ENCODE data around the gene NFE2L3.
"Not testable (repeated sequence)": the region's sequence is repeated elsewhere in the genome, so short reads cannot be mapped to it uniquely, and the experiment has no call there.

The NFE2L3 gene

DNA sequence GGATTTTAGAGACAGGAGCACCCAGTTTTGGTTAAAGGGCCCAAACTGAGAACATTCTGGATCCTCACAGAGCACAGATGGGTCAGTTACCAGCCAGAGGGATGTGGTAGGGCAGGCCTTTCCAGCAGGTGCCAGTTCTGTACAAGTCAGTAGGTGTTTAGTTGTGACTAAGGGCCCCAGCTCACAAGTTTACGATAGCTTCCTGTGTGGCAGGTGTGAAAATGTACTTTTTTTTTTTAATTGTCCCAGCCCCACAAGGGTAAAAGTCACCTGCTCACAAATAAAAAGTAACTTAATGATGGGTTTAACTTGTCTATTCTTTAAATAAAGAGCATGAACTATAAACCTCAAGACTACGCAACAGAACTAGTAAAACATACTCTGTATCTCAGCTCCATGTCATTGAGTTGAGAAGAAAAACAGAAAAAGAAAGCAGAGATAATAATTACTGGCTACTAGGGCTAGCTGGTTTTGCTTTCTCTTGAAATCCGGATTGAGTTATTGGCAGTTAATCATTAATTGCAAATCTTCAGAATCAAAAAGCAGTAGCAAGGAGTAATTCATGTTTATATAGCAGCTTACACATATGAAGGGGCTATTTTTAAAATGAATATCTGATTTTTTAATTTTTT is 15.4 kb downstream of the NFE2L3 start:
- DNase-seq (ENCODE audit: low read depth, low spot score), result no peak

DNA sequence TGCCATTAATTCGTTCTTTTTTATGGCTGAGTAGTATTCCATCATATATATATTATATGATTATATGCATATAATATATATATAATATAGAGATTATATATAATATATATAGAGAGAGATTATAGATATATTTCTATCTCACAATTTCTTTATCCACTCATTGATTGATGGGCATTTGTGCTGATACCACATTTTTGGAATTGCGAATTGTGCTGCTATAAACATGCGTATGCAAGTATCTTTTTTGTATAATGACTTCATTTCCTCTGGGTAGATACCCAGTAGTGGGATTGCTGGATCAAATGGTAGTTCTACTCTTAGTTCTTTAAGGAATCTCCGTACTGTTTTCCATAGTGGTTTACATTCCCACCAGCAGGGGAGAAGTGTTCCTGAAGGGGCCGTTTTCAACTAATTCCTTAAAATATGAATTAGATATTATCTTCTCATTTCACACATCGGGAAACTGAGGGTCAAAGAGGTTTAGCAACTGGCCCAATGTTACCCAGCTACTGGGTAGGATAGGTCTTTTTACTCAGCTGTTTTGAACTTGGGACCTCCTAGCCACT is 16.5 kb downstream of the NFE2L3 start:
- no peak for DNase-seq (ENCODE audit: low read depth, low spot score)

DNA sequence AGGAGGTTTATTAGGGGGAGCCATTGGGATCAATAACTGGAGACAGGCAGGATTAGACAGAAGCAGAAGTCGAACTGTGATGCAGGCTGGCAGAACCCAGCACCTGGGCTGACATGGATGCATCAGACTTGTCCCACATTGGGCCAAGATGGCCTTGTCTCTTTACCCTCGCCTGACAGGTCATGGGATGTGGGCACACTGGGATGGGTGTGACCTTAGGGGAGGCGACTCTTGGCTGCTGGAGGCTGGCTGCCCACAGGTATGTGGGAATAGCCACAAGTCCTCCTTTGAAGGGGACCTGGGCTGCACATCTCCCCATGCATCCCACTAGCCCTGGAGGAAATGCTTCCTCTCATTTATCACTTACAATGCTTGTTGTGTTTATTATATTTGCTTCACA is 17.3 kb downstream of the NFE2L3 start:
- DNase-seq (ENCODE audit: low read depth, low spot score), result no peak

DNA sequence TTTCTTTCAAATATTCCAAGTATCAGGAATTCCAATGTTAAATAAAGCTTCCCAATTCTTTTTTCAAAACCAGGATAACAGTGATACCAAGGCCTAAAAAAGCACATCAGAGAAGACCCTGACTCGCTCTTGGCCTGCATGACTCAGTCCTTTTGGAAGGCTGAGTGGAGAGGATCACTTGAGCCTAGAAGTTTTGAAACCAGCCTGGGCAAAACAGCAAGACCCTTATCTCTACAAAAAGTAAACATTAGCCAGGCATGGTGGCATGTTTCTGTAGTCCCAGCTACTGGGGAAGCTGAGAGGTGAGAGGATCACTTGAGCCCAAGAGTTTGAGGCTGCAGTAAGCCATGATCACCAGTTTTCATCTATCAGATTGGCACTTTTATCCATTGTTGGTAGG is 18.7 kb downstream of the NFE2L3 start:
- no peak for DNase-seq (ENCODE audit: low read depth, low spot score)

DNA sequence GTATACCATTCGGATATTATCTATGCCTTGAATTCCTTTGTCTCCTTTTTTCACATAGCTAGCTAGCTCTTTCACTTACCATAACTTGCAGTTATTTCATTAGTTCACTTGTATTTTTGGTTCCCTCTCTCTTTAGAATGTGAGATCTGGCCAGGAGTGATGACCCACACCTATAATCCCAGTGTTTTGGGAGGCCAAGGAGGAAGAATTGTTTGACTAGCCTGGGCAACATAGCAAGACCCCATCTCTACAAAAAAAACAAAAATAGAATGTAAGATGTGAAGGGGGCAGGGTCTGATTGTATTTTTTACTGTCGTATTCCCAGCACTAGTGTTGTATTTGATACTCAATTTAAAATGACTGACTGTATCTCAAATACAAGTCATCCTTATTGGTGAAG is 19.6 kb downstream of the NFE2L3 start:
- no peak for DNase-seq (ENCODE audit: low read depth, low spot score)

DNA sequence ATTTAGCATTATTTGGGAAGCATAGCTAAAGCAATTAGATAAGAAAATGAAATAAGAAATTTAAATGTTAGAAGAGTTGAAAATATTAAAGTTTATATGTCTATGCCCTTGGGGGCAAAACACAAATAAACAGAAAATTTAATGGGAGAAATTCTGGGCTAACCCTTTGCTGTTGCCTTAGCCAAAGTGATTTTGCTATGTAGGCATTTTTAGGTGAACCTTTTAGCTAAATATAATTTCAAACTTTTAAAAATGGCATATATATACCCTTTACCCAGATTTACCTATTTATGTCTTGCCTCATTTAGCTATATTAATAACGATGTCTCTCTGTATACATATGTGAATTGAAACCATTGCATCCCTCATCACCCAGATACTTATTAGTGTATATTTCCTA is 20.1 kb downstream of the NFE2L3 start:
- no peak for DNase-seq (ENCODE audit: low read depth, low spot score)

DNA sequence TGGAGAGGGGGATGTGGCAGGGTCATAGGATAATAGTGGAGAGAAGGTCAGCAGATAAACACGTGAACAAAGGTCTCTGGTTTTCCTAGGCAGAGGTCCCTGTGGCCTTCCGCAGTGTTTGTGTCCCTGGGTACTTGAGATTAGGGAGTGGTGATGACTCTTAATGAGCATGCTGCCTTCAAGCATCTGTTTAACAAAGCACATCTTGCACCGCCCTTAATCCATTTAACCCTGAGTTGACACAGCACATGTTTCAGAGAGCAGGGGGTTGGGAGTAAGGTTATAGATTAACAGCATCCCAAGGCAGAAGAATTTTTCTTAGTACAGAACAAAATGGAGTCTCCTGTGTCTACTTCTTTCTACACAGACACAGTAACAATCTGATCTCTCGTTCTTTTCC is 23.9 kb downstream of the NFE2L3 start:
- DNase-seq (ENCODE audit: low read depth, low spot score), result not testable (repeated sequence)

DNA sequence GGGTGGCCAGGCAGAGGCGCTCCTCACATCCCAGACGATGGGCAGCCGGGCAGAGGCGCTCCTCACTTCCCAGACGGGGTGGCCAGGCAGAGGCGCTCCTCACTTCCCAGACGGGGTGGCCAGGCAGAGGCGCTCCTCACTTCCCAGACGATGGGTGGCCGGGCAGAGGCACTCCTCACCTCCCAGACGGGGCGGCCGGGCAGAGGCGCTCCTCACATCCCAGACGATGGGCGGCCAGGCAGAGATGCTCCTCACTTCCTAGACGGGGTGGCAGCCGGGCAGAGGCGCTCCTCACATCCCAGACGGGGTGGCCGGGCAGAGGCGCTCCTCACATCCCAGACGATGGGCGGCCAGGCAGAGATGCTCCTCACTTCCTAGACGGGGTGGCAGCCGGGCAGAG is 24.7 kb downstream of the NFE2L3 start:
- not testable (repeated sequence) for DNase-seq (ENCODE audit: low read depth, low spot score)

DNA sequence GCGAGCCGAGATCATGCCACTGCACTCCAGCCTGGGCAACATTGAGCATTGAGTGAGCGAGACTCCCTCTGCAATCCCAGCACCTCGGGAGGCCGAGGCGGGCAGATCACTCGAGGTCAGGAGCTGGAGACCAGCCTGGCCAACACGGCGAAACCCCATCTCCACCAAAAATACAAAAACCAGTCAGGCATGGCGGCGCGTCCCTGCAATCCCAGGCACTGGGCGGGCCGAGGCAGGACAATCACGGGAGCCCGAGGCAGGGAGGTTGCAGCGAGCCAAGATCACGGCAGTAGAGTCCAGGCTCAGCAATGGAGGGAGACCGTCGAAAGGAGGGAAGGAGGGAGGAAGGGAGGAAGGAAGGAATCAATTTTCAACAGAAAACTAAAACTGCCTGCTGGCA is 25.3 kb downstream of the NFE2L3 start:
- DNase-seq (ENCODE audit: low read depth, low spot score), result not testable (repeated sequence)

DNA sequence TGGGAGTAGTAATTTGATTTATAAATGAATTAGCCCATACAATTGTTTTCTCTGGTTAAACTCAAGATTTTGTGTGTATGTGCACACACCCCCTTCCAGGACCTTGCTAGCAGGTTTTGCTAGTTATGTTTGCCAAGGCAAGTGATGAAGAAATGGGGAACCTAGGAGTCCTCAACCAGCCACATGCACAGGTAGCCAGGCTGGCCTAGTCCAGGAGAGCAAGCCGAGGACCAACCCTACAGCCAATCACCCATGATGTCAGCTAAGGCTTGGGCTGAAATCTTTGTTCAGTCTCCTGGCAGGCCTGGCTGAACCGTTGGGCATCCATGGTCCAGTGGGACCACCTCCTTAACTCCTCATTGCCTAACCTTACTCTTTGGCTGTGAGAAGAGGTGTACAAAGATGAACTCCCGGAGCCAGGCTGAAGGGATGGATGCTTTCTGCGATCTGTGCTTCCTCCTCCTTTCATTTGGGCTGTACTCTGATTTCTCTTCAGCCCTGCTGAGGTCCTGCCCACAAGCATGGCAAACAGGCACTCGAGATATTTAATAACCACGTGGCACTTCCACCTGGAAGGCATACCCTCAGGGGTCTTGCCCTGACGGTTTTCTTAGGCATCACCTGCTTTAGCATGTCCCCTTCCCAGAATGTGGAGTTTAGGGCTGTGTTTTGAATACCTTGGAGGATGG is 26.4 kb downstream of the NFE2L3 start:
- DNase-seq (ENCODE audit: low read depth, low spot score), result no peak

DNA sequence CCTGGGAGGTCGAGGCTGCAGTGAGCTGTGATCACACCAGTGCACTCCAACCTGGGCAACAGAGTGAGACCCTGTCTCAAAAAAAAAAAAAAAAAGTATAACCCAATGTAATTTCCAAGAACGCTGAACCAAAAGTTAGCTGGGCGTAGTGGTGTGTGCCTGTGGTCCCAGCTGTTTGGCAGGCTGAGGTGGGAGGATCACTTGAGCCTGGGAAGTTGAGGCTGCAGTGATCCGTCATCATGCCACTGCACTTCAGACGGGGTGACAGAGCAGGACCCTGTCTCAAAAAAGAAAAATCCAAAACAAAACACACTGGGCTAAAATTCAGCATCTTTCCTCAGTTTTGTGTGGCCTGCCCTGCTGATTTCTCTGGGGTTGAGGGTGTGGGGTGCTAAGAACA is 27.4 kb downstream of the NFE2L3 start:
- DNase-seq (ENCODE audit: low read depth, low spot score), result no peak

DNA sequence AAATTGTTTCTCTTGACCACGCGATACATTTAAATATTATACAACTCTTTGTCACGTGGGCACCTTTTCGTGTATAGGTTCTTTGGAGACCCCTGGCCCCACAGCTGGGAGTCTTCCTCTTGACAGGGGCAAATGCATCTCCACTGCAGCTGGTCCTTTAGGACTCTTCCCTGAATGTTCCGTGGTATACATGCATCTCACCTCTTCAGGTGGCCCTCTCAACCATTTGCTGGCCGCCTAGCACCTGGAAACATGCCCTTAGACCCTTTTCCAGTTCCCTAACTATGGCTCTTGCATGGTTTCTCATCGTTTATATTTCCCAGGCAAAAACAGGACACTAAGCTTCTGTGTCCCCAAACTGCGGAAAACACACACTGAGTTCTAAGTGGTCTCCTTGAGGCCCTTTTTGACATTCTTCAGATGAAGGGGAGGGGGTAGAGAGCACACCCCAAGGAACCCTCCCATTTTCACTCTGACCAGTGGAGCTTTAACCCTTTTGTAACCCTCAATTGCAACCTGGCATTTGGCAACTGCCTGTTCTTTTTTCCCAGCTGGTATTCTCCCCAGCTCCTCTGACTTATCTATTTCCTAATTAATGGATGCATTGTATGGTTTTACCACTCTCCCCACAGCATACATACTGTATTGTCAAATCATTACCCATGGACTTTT is 28.0 kb downstream of the NFE2L3 start:
- DNase-seq (ENCODE audit: low read depth, low spot score), result no peak

DNA sequence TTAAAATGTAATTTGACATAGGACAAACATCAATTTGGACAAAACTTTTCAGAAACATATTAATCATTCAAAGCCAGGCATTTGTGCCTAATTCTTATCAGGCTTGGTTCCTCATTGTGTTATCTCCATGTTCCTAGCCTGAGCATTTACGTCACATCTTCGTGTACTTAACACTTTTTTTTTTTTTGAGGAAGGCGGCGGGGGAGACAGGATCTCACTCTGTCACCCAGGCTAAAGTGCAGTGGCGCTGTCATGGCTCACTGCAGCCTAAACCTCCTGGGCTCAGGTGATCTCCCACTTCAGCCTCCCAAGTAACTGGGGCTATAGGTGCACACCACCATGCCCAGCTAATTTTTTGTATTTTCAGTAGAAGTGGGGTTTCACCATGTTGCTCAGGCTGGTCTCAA is 28.8 kb downstream of the NFE2L3 start:
- no peak for DNase-seq (ENCODE audit: low read depth, low spot score)

DNA sequence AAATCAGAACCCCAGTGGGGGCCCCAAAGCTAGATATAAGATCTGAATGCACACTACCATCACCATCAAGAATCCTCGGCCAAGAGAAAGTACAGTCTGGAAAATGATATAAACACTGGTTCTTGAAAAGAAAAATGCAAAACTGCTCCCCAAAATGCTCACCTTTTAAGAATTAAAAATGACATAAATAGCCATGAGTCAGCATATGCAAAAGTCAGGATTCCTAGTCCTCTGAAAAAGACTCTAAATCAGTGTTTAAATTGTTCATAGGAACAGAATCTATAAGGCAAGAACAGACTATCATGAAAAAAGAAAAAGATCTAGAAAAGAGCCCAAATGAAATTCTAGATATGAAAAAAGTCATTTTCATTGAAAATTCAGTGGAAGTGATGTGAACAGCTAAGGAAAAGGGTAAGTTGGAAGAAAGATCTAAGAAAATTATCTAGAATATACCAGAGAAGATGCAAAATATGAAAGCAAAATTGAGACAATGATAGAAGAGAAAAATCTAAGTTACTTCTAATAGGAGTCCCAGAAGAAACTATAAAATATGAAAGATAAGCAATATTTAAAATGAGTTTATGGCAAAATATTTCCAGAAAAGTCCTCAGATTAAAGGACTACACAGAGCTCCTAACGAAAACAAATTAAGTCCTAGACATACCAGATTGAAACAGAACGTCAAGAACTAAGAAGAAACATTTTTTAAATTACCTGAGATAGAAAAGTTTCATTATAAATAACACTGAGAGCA is 29.7 kb downstream of the NFE2L3 start:
- no peak for DNase-seq (ENCODE audit: low read depth, low spot score)

DNA sequence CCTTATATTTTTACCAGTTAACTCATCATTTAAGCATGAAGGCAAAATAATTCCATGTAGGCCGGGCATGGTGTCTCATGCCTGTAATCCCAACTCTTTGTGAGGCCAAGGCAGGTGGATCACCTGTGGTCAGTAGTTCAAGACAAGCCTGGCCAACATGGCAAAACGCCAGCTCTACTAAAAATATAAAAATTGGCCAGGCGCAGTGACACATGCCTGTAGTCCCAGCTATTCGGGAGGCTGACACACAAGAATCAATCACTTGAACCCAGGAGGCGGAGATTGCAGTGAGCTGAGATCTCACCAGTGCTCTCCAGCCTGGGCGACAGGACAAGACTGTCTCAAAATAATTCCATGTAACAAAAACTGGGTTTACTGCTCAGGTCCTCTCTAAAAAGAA is 30.3 kb downstream of the NFE2L3 start:
- DNase-seq (ENCODE audit: low read depth, low spot score), result no peak

DNA sequence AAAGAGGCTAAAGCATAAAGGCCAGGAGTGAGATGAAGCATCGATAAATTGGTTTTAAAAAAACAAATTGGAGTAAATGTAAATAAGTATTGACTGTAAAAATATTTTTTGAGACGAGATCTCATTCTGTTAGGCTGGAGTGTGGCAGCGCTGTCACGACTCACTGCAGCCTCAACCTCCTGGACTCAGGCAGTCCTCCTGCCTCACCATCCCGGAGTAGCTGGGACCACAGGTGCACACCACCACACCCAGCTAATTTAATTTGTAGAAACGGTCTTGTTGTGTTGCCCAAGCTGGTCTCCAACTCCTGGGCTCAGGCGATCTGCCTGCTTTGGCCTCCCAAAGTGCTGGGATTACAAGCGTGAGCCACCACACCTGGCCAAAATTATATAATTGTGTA is 30.7 kb downstream of the NFE2L3 start:
- peak; percentile 6 for DNase-seq (ENCODE audit: low read depth, low spot score)

DNA sequence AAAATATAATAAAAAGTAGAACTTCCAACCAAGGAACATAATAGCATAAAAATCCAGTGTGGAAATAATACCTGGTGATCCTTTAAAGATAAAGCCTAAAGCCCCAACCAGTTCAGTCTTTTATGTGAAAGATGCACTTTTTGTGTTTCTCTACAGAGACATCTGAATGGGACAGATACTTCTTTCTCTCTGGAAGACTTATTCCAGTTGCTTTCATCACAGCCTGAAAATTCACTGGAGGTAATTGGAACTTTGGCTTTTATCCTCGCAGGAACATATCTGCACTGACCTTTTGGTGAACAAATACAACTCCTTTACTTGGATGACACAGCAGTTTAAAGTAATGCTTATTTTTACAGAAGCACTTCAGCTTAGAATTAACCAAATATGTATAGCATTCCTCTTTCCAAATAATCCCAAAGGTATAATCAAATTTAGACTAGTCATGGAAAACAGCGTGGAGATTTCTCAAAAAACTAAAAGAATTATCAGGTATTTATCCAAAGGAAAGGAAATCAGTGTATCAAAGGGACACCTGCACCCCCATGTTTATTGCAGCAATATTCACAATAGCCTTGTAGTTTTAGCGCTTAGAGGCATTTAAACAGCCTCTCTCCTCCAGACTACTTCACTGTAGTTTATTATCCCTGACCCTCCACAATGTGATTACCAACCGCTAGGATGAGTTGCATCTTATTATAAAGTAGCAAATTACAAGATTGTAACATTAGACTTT is 31.7 kb downstream of the NFE2L3 start:
- DNase-seq (ENCODE audit: low read depth, low spot score), result no peak

DNA sequence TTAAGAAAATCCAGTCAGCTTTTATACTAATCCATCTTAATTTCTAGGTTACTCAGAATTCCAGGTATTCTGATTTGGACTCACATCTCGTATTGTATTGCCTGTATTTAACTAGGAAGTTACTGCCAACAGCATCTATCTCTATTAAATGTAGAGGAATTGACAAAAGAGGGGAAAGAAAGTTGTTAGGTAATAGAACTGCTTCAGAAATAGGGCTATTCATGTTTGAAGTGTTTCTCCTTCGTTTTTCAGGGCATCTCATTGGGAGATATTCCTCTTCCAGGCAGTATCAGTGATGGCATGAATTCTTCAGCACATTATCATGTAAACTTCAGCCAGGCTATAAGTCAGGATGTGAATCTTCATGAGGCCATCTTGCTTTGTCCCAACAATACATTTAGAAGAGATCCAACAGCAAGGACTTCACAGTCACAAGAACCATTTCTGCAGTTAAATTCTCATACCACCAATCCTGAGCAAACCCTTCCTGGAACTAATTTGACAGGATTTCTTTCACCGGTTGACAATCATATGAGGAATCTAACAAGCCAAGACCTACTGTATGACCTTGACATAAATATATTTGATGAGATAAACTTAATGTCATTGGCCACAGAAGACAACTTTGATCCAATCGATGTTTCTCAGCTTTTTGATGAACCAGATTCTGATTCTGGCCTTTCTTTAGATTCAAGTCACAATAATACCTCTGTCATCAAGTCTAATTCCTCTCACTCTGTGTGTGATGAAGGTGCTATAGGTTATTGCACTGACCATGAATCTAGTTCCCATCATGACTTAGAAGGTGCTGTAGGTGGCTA is 32.5 kb downstream of the NFE2L3 start:
- DNase-seq (ENCODE audit: low read depth, low spot score), result not testable (repeated sequence)

DNA sequence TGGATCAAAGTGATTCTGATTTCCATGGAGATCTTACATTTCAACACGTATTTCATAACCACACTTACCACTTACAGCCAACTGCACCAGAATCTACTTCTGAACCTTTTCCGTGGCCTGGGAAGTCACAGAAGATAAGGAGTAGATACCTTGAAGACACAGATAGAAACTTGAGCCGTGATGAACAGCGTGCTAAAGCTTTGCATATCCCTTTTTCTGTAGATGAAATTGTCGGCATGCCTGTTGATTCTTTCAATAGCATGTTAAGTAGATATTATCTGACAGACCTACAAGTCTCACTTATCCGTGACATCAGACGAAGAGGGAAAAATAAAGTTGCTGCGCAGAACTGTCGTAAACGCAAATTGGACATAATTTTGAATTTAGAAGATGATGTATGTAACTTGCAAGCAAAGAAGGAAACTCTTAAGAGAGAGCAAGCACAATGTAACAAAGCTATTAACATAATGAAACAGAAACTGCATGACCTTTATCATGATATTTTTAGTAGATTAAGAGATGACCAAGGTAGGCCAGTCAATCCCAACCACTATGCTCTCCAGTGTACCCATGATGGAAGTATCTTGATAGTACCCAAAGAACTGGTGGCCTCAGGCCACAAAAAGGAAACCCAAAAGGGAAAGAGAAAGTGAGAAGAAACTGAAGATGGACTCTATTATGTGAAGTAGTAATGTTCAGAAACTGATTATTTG is 33.3 kb downstream of the NFE2L3 start:
- DNase-seq (ENCODE audit: low read depth, low spot score), result no peak

DNA sequence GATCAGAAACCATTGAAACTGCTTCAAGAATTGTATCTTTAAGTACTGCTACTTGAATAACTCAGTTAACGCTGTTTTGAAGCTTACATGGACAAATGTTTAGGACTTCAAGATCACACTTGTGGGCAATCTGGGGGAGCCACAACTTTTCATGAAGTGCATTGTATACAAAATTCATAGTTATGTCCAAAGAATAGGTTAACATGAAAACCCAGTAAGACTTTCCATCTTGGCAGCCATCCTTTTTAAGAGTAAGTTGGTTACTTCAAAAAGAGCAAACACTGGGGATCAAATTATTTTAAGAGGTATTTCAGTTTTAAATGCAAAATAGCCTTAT is 33.8 kb downstream of the NFE2L3 start:
- no peak for DNase-seq (ENCODE audit: low read depth, low spot score)

Data from ELF-1 (cell line).